ENCODE data around the gene LRRC38. TPM values are rescaled to one million over a fixed set of nuclear protein-coding genes. Genes with fewer than 3 reads are reported as not detected.

The LRRC38 gene
- total and polyA plus RNA-seq, 2 of the 8 experiments (the other 6 are each of a cell fraction or from before 2014, with no cell fraction given) = 0.17 to 0.63 TPM

DNA sequence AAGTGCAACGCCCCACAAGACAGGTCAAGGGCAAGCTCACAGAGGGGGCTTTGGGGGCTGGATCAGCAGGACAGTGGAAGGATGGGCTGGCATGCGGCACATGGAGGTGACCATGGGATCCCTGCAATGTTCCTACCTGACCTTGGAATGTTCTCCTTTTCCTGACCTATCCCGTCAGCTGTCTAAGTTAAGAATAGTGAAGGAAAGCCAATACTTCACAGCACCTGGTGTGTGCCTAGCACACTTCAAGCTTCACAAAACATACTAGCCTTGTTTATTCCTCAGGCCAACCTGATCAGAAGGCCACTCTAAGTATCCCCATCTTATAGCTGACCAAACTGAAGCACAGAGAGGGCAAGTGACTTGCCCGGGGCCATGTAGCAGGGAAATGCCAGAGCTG, 31.2 kb downstream of the LRRC38 start:
- Histone ChIP-seq H3K79me1 (ENCODE audit: low read depth, low read length) (no peaks in the 10 kb centered on the region; the same call in 1 of the 2 replicates), H2AFZ (ENCODE audit: low read length) (no peak overlapping the region), H3K27me3 (replicated peaks in 1 of 4; ENCODE audit: control insufficient read depth in 3 of 4, extremely low read depth in 1 of 4, insufficient read depth in 3 of 4, low read length in 3 of 4) (peaks cover 0 to 2% (median 0%) of the 10 kb centered on the region in 4 experiments; a peak in 1 of 7 replicates), H4K8ac (ENCODE audit: extremely low read depth, insufficient read depth, low read length) (no peak overlapping the region), H3K18ac (ENCODE audit: extremely low read depth, low read length) (no peak overlapping the region), H3K9ac (replicated peaks in 1 of 4; ENCODE audit: extremely low read depth in 1 of 4, low read depth in 3 of 4, low read length in 3 of 4) (no peak overlapping the region), H3K36me3 (ENCODE audit: control insufficient read depth in 2 of 4, insufficient read depth in 4 of 4, low read length in 3 of 4) (no peaks in the 10 kb centered on the region), H2BK20ac (ENCODE audit: low read length) (no peak overlapping the region), H3K4me2 (ENCODE audit: insufficient read depth in 1 of 2, low read depth in 2 of 2, low read length in 2 of 2) (no peak overlapping the region), H3K23ac (ENCODE audit: insufficient read length) (no peak overlapping the region), H3K56ac (replicated peaks; ENCODE audit: insufficient read length, low read depth, low read length) (no peak overlapping the region), H2AK5ac (ENCODE audit: low read depth, low read length) (no peak overlapping the region), H3K4me3 (ENCODE audit: extremely low read depth in 1 of 4, insufficient read depth in 2 of 4, low read depth in 3 of 4, low read length in 4 of 4) (no peak overlapping the region), H3K4me1 (replicated peaks in 1 of 4; ENCODE audit: control insufficient read depth in 3 of 4, insufficient read depth in 4 of 4, low read length in 3 of 4) (no peaks in the 10 kb centered on the region), H3K14ac (ENCODE audit: insufficient read length) (no peak overlapping the region), H4K91ac (replicated peaks; ENCODE audit: insufficient read length, low read length) (no peak overlapping the region), H2BK5ac (ENCODE audit: low read depth, low read length) (no peak overlapping the region), H3K23me2 (ENCODE audit: low read depth, low read length) (no peaks in the 10 kb centered on the region), H2BK120ac (replicated peaks; ENCODE audit: low read depth, low read length) (no peak overlapping the region), H2BK12ac (ENCODE audit: low read depth, low read length) (no peak overlapping the region), H3K79me2 (ENCODE audit: control insufficient read depth in 1 of 2, insufficient read depth in 2 of 2, low read length in 2 of 2) (no peaks in the 10 kb centered on the region), H4K5ac (ENCODE audit: insufficient read length, low read depth, low read length) (no peak overlapping the region), H3K4ac (replicated peaks; ENCODE audit: insufficient read length, low read depth, low read length) (no peak overlapping the region), H4K20me1 (replicated peaks in 1 of 2; ENCODE audit: control insufficient read depth in 1 of 2, insufficient read depth in 2 of 2, low read length in 2 of 2) (no peaks in the 10 kb centered on the region), H2BK15ac (ENCODE audit: low read length) (no peak overlapping the region), H3K27ac (ENCODE audit: low read depth, low read length) (no peak overlapping the region), H3K9me3 (ENCODE audit: insufficient read depth in 2 of 2, low read depth in 1 of 2, low read length in 1 of 2) (peaks cover 15 to 42% of the 10 kb centered on the region in 2 experiments; a peak in 3 of 4 replicates)
- WGBS, 2 experiments (ENCODE audit: extremely low coverage in 1 of 2, insufficient coverage in 1 of 2, insufficient read length in 1 of 2, insufficient replicate concordance in 2 of 2, low coverage in 1 of 2, low lambda C conversion rate in 2 of 2, missing lambda C conversion rate in 1 of 2) = 39% methylated on average over 2 of the region's 4 CpGs; no CpG with 5 or more reads in 1 of the 2 experiments
- CTCF ChIA-PET (ENCODE audit: partially characterized antibody) = interaction anchor here (1.4 kb wide), 1 partner anchor 34 kb away, joined by 4 read pairs; no protein-coding TSS in a partner anchor
- FAIRE-seq = no peak
- no peak for DNase-seq (ENCODE audit: low read depth in 1 of 2, low spot score in 2 of 2)
- POLR2A ChIA-PET (ENCODE audit: partially characterized antibody) = no interaction called here
- TF ChIP-seq POLR2AphosphoS5 (IDR thresholded peaks at IDR 0.05; ENCODE audit: low read depth, low read length) (no peak), SP1 (IDR thresholded peaks at IDR 0.05; ENCODE audit: low read depth, low read length) (no peak), CTBP2 (IDR thresholded peaks at IDR 0.05; ENCODE audit: borderline replicate concordance, insufficient read depth, insufficient read length, low read length) (no peak), PHF8 (conservative IDR thresholded peaks at IDR 0.05; ENCODE audit: low read depth, low read length) (no peak), RNF2 (IDR thresholded peaks at IDR 0.05; ENCODE audit: borderline replicate concordance, low read depth, low read length, missing control alignments, poor library complexity, severe bottlenecking) (no peak), JUND (IDR thresholded peaks at IDR 0.05; ENCODE audit: low read length) (no peak), YY1 (IDR thresholded peaks at IDR 0.05; ENCODE audit: low read depth, low read length) (no peak), TBP (IDR thresholded peaks at IDR 0.05; ENCODE audit: low read depth, low read length) (no peak), CHD1 (IDR thresholded peaks at IDR 0.05; ENCODE audit: low read depth, low read length) (no peak), BCL11A (IDR thresholded peaks at IDR 0.05; ENCODE audit: low read depth in 2 of 2, low read length in 2 of 2) (no peak), SIN3A (conservative IDR thresholded peaks at IDR 0.05 in 1 of 2, IDR thresholded peaks at IDR 0.05 in 1 of 2; ENCODE audit: low read depth in 1 of 2, low read length in 2 of 2) (no peak), SIRT6 (IDR thresholded peaks at IDR 0.05; ENCODE audit: low read length) (no peak), SUZ12 (IDR thresholded peaks at IDR 0.05; ENCODE audit: low read length) (no peak)
- TF ChIP-seq, protein P1, sequence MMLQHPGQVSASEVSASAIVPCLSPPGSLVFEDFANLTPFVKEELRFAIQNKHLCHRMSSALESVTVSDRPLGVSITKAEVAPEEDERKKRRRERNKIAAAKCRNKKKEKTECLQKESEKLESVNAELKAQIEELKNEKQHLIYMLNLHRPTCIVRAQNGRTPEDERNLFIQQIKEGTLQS (IDR thresholded peaks at IDR 0.05; ENCODE audit: insufficient read depth, low read depth, low read length) = no peak
